ENCODE results near the gene KRT40. TPM values are rescaled to one million over a fixed set of nuclear protein-coding genes. Genes with fewer than 3 reads are reported as not detected.

The KRT40 gene
- total and polyA plus RNA-seq, 10 of the 15 experiments (the other 5 are each of a cell fraction or from before 2014, with no cell fraction given), result not detected

DNA sequence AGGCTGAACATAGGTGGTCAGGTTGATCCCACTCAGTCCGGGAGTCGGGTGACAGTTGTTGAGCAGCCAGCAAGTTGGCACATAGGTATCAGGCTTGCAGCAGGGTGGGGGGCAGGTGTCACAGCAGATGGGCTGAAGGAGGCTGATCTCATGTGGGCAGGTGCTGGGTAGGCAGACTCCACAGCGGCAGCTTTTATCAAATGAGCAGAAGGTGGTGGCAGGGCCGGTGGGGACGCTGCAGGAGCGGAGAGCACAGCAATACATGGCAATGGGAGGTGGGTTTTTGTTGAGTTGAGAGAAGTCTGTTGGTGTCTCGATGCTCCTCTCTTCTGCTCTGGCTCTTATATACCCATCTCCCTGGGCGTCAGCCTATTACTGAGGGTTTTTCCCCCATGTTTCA, 24.7 kb upstream of the KRT40 start, which contains the start of gene KRTAP3-1:
KRTAP3-1 (minus strand) TSS at position 318 of the 400 bp plus-strand sequence; CDS start at position 264, 54 bp downstream.
- Histone ChIP-seq H4K20me1 (ENCODE audit: control insufficient read depth, insufficient read depth) (no peaks in the 10 kb centered on the region), H3K27ac (ENCODE audit: control insufficient read depth, insufficient read depth) (no peak within 1 kb of the TSS), H3K4me1 (ENCODE audit: control insufficient read depth, insufficient read depth, low read length) (no peaks in the 10 kb centered on the region), H3K4me2 (ENCODE audit: control insufficient read depth, insufficient read depth) (no peak within 1 kb of the TSS), H3K4me3 (no peak within 1 kb of the TSS), H3K27me3 (replicated peaks in 1 of 2; ENCODE audit: control insufficient read depth in 2 of 2, insufficient read depth in 2 of 2, low read length in 1 of 2) (peaks cover 0 to 3% of the 10 kb centered on the region in 2 experiments; a peak in 2 of 4 replicates), H3K79me2 (ENCODE audit: control insufficient read depth, insufficient read depth, low read length) (no peaks in the 10 kb centered on the region), H2AFZ (ENCODE audit: control insufficient read depth, low read depth, low read length) (no peak within 1 kb of the TSS), H3K9ac (ENCODE audit: control insufficient read depth, insufficient read depth, low read length) (no peak within 1 kb of the TSS), H3K36me3 (ENCODE audit: control insufficient read depth in 2 of 2, insufficient read depth in 2 of 2, low read length in 1 of 2) (no peaks in the 10 kb centered on the region), H3K9me3 (replicated peaks; ENCODE audit: control insufficient read depth, insufficient read depth, low read length) (no peaks in the 10 kb centered on the region)
- ATAC-seq (no peak), DNase-seq (ENCODE audit: low read depth, low spot score) (no peak), FAIRE-seq (no peak)
- ChIA-PET RAD21 (ENCODE audit: unreplicated experiment) (no interaction called here), POLR2A (no interaction called here), SMC1A (ENCODE audit: uncharacterized antibody, unreplicated experiment) (no interaction called here), CTCF (no interaction called here)
- in situ Hi-C loops (cut with MboI), result no loop called here
- intact Hi-C loops (cut with micrococcal nuclease; ENCODE audit: unreplicated experiment), result no loop called here
- WGBS (ENCODE audit: insufficient coverage, insufficient replicate concordance, low lambda C conversion rate, missing lambda C conversion rate), result 45% methylated on average over 8 of the region's 8 CpGs
- TF ChIP-seq, protein P1, sequence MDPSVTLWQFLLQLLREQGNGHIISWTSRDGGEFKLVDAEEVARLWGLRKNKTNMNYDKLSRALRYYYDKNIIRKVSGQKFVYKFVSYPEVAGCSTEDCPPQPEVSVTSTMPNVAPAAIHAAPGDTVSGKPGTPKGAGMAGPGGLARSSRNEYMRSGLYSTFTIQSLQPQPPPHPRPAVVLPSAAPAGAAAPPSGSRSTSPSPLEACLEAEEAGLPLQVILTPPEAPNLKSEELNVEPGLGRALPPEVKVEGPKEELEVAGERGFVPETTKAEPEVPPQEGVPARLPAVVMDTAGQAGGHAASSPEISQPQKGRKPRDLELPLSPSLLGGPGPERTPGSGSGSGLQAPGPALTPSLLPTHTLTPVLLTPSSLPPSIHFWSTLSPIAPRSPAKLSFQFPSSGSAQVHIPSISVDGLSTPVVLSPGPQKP (IDR thresholded peaks at IDR 0.05; ENCODE audit: low read depth, low read length), result no peak
- no peak for TF ChIP-seq RFX5 (IDR thresholded peaks at IDR 0.05; ENCODE audit: low read depth, low read length)
- TF ChIP-seq NR2C1 (IDR thresholded peaks at IDR 0.05), result no peak
- no peak for TF ChIP-seq SIX5 (IDR thresholded peaks at IDR 0.05; ENCODE audit: low read depth, low read length, severe bottlenecking)
- no peak for TF ChIP-seq TAF1 (IDR thresholded peaks at IDR 0.05; ENCODE audit: borderline replicate concordance, low read depth, low read length)
- TF ChIP-seq, protein P2, sequence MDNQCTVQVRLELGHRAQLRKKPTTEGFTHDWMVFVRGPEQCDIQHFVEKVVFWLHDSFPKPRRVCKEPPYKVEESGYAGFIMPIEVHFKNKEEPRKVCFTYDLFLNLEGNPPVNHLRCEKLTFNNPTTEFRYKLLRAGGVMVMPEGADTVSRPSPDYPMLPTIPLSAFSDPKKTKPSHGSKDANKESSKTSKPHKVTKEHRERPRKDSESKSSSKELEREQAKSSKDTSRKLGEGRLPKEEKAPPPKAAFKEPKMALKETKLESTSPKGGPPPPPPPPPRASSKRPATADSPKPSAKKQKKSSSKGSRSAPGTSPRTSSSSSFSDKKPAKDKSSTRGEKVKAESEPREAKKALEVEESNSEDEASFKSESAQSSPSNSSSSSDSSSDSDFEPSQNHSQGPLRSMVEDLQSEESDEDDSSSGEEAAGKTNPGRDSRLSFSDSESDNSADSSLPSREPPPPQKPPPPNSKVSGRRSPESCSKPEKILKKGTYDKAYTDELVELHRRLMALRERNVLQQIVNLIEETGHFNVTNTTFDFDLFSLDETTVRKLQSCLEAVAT (IDR thresholded peaks at IDR 0.05), result no peak
- TF ChIP-seq, protein P3, sequence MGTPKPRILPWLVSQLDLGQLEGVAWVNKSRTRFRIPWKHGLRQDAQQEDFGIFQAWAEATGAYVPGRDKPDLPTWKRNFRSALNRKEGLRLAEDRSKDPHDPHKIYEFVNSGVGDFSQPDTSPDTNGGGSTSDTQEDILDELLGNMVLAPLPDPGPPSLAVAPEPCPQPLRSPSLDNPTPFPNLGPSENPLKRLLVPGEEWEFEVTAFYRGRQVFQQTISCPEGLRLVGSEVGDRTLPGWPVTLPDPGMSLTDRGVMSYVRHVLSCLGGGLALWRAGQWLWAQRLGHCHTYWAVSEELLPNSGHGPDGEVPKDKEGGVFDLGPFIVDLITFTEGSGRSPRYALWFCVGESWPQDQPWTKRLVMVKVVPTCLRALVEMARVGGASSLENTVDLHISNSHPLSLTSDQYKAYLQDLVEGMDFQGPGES (IDR thresholded peaks at IDR 0.05), result no peak
- no peak for TF ChIP-seq NR2C2 (IDR thresholded peaks at IDR 0.05; ENCODE audit: borderline replicate concordance, control insufficient read depth, insufficient read length, low read depth)
- TF ChIP-seq STAT1 (conservative IDR thresholded peaks at IDR 0.05), result no peak
- TF ChIP-seq MTA3 (IDR thresholded peaks at IDR 0.05; ENCODE audit: borderline replicate concordance, low read length), result no peak
- TF ChIP-seq CBFB (IDR thresholded peaks at IDR 0.05; ENCODE audit: low read depth), result no peak
- TF ChIP-seq HDAC6 (IDR thresholded peaks at IDR 0.05; ENCODE audit: unreplicated experiment), result no peak
- TF ChIP-seq, protein P4, sequence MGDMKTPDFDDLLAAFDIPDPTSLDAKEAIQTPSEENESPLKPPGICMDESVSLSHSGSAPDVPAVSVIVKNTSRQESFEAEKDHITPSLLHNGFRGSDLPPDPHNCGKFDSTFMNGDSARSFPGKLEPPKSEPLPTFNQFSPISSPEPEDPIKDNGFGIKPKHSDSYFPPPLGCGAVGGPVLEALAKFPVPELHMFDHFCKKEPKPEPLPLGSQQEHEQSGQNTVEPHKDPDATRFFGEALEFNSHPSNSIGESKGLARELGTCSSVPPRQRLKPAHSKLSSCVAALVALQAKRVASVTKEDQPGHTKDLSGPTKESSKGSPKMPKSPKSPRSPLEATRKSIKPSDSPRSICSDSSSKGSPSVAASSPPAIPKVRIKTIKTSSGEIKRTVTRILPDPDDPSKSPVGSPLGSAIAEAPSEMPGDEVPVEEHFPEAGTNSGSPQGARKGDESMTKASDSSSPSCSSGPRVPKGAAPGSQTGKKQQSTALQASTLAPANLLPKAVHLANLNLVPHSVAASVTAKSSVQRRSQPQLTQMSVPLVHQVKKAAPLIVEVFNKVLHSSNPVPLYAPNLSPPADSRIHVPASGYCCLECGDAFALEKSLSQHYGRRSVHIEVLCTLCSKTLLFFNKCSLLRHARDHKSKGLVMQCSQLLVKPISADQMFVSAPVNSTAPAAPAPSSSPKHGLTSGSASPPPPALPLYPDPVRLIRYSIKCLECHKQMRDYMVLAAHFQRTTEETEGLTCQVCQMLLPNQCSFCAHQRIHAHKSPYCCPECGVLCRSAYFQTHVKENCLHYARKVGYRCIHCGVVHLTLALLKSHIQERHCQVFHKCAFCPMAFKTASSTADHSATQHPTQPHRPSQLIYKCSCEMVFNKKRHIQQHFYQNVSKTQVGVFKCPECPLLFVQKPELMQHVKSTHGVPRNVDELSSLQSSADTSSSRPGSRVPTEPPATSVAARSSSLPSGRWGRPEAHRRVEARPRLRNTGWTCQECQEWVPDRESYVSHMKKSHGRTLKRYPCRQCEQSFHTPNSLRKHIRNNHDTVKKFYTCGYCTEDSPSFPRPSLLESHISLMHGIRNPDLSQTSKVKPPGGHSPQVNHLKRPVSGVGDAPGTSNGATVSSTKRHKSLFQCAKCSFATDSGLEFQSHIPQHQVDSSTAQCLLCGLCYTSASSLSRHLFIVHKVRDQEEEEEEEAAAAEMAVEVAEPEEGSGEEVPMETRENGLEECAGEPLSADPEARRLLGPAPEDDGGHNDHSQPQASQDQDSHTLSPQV (IDR thresholded peaks at IDR 0.05), result no peak
- no peak for TF ChIP-seq LARP7 (IDR thresholded peaks at IDR 0.05)
- no peak for TF ChIP-seq GABPA (IDR thresholded peaks at IDR 0.05; ENCODE audit: low read depth)
- TF ChIP-seq SP1 (IDR thresholded peaks at IDR 0.05; ENCODE audit: low read depth, low read length), result no peak
- no TSS peak for BruUV-seq (replicated peaks)
